Thyroid gland (tissue), 4 donors: ENCODE results near the gene IRF7. TPM values are rescaled to one million over a fixed set of nuclear protein-coding genes. Genes with fewer than 3 reads are reported as not detected.

Experiments
- DNase-seq, 2 donors: peaks; one replicate each; pipeline ENCODE4 v3.0.0-alpha.2; 2019
- H3K27ac ChIP-seq, 3 donors: fragments of 200-600 bp; sonication (generic); 1 replicate in 2 of 3; 2 replicates in 1 of 3; pipeline ENCODE4 v1.5.1; 2016 to 2019; ENCODE audit warnings: mild to moderate bottlenecking in 1 of 3, moderate library complexity in 1 of 3
- H3K27me3 ChIP-seq: fragments of 200-600 bp; sonication (generic); one replicate; pipeline ENCODE4 v1.5.1; 2019
- H3K36me3 ChIP-seq, 2 donors: fragments of 200-600 bp; sonication (generic); one replicate each; pipeline ENCODE4 v1.5.1; 2016 to 2019
- H3K4me1 ChIP-seq, 2 donors: fragments of 200-600 bp; sonication (generic); one replicate each; pipeline ENCODE4 v1.5.1; 2017 to 2019
- H3K4me3 ChIP-seq, 3 donors: fragments of 200-600 bp; sonication (generic); replicated peaks in 1 of 3; 1 replicate in 2 of 3; 2 replicates in 1 of 3; pipeline ENCODE4 v1.5.1; 2016; ENCODE audit warnings: mild to moderate bottlenecking in 1 of 3
- H3K9me3 ChIP-seq: fragments of 200-600 bp; sonication (generic); one replicate; pipeline ENCODE4 v1.5.1; 2017
- CTCF ChIP-seq, 6 experiments: fragments of 200-600 bp in 3 of 6; fragments of 450-650 bp in 3 of 6; sonication (generic) in 3 of 6; IDR thresholded peaks; one replicate each; pipeline ENCODE4 v1.5.1; 2016 to 2019; ENCODE audit warnings: antibody characterized with exemption in 6 of 6, mild to moderate bottlenecking in 2 of 6, inconsistent platforms in 1 of 6, moderate library complexity in 1 of 6
- POLR2A ChIP-seq, 2 donors: fragments of 450-650 bp; IDR thresholded peaks; one replicate each; pipeline ENCODE4 v1.6.1; 2017; ENCODE audit warnings: antibody characterized with exemption in 2 of 2, mild to moderate bottlenecking in 2 of 2, moderate library complexity in 1 of 2
- WGBS, 2 donors: methylation state at CpG; one replicate each; pipeline ENCODE4 v1.1.5; 2017; 5-methylcytosine and 5-hydroxymethylcytosine counted together
- intact Hi-C: fragments of 100-400 bp; cut with DNase I; formaldehyde crosslinking; loops from one replicate; pipeline ENCODE4 v1.15.1; 2023
- total RNA-seq, 4 donors: library from RNA; depleted of rRNA; stranded (reverse); fragments of >200 nt; gene quantifications; one replicate each; pipeline ENCODE4 v1.2.3, GENCODE V29; 2016

IRF7 gene
- total RNA-seq, 4 donors from 2014 or later = 15.4 to 42.4 (median 29.1) TPM

DNA sequence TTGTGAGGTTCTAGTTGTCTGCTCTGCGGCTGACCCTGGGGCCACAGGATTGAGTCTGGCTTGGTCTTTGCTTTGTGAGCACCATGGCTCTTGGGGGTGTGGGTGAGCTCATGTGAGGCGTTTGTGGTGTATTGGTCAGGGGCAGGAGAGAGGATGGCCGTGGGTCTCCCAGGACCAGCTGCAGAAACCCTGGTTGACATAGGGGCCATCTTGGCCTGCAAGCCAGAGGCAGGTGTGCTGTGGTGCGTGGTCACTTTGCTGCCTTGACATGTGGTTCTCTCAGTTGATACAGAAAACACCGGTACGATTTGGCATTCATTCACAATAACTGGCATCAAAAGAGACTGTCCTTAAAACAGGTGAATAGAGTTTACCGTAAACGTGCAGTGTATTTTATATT, 28.2 kb downstream of the IRF7 start:
- TF ChIP-seq POLR2A (IDR thresholded peaks at IDR 0.05) (no peak), CTCF (IDR thresholded peaks at IDR 0.05) (no peak)
- intact Hi-C loops = no loop called here
- peaks cover 24 to 54% of the 10 kb centered on the region in 2 donors for H3K36me3 ChIP-seq
- H3K4me1 ChIP-seq = no peaks in the 10 kb centered on the region
- H3K27ac ChIP-seq = no peak overlapping the region
- no peaks in the 10 kb centered on the region for H3K27me3 ChIP-seq
- H3K4me3 ChIP-seq = no peak overlapping the region
- no peak for DNase-seq
- no peaks in the 10 kb centered on the region for H3K9me3 ChIP-seq
- 89 to 91% methylated on average over 8 of the region's 8 CpGs for whole genome bisulfite sequencing, 2 donors

GRCh38 chr11:586376-587316, 29.1 kb downstream of the IRF7 start:
- no peak overlapping the region for H3K4me3 ChIP-seq
- intact Hi-C loops = no loop called here
- TF ChIP-seq CTCF (IDR thresholded peaks at IDR 0.05) (no peak), POLR2A (IDR thresholded peaks at IDR 0.05) (no peak)
- H3K4me1 ChIP-seq = no peaks in the 10 kb centered on the region
- no peak overlapping the region for H3K27ac ChIP-seq
- no peaks in the 10 kb centered on the region for H3K27me3 ChIP-seq
- no peaks in the 10 kb centered on the region for H3K9me3 ChIP-seq
- peaks cover 27 to 49% of the 10 kb centered on the region in 2 donors for H3K36me3 ChIP-seq
- DNase-seq = no peak
- WGBS, 2 donors = 92 to 95% methylated on average over 25 to 27 of the region's 32 CpGs

- TF ChIP-seq CTCF (IDR thresholded peaks at IDR 0.05) (no peak), POLR2A (IDR thresholded peaks at IDR 0.05) (no peak)
- no peaks in the 10 kb centered on the region for H3K9me3 ChIP-seq
- peaks cover 25 to 37% of the 10 kb centered on the region in 2 donors for H3K36me3 ChIP-seq
- no peak overlapping the region for H3K4me3 ChIP-seq
- peaks cover 3 to 12% of the 10 kb centered on the region in 2 donors for H3K4me1 ChIP-seq
- WGBS, 2 donors = 95 to 96% methylated on average over 8 to 10 of the region's 10 CpGs
- no peak overlapping the region for H3K27ac ChIP-seq
- intact Hi-C loops = no loop called here
- H3K27me3 ChIP-seq = no peaks in the 10 kb centered on the region
- DNase-seq = no peak
These were observed 31.5 kb downstream of the IRF7 start for GRCh38 chr11:584287-584686.

GRCh38 chr11:581752-582151, 34.0 kb downstream of the IRF7 start:
- Histone ChIP-seq H3K9me3 (no peaks in the 10 kb centered on the region), H3K4me1 (peaks cover 28 to 34% of the 10 kb centered on the region in 2 donors), H3K4me3 (no peak overlapping the region), H3K36me3 (peaks cover 14 to 24% of the 10 kb centered on the region in 2 donors), H3K27me3 (no peaks in the 10 kb centered on the region), H3K27ac (no peak overlapping the region)
- TF ChIP-seq CTCF (IDR thresholded peaks at IDR 0.05) = no peak
- no peak for TF ChIP-seq POLR2A (IDR thresholded peaks at IDR 0.05)
- intact Hi-C loops = no loop called here
- WGBS, 2 donors = 88 to 92% methylated on average over 17 of the region's 17 CpGs
- DNase-seq = no peak

GRCh38 chr11:581342-581741, 34.4 kb downstream of the IRF7 start:
- no peak overlapping the region for H3K27ac ChIP-seq
- H3K36me3 ChIP-seq = peaks cover 13 to 20% of the 10 kb centered on the region in 2 donors
- peaks cover 28 to 34% of the 10 kb centered on the region in 2 donors for H3K4me1 ChIP-seq
- H3K9me3 ChIP-seq = no peaks in the 10 kb centered on the region
- intact Hi-C loops = no loop called here
- H3K27me3 ChIP-seq = no peaks in the 10 kb centered on the region
- TF ChIP-seq CTCF (IDR thresholded peaks at IDR 0.05) (no peak), POLR2A (IDR thresholded peaks at IDR 0.05) (no peak)
- WGBS, 2 donors = 89 to 93% methylated on average over 14 of the region's 14 CpGs
- H3K4me3 ChIP-seq = no peak overlapping the region
- DNase-seq = no peak
